Endodermal cell (in vitro differentiated cells): Measurements from ENCODE around the gene CRISPLD2. TPM values are rescaled to one million over a fixed set of nuclear protein-coding genes. Genes with fewer than 3 reads are reported as not detected.

ENCODE experiments used
- DNase-seq: peaks from one replicate; pipeline ENCODE4 v3.0.0-alpha.2; 2017
- H3K27ac ChIP-seq: 2 replicates; pipeline ENCODE4 v1.5.1; 2013; ENCODE audit warnings: mild to moderate bottlenecking, low read depth, low read length, moderate library complexity
- H3K27me3 ChIP-seq: 2 replicates; pipeline ENCODE4 v1.6.1; 2013; ENCODE audit warnings: mild to moderate bottlenecking, low read length, moderate library complexity; ENCODE audit not compliant: insufficient read depth, control insufficient read depth, poor library complexity, severe bottlenecking
- H3K36me3 ChIP-seq: 2 replicates; pipeline ENCODE4 v1.7.0; 2013; ENCODE audit warnings: mild to moderate bottlenecking, low read length, moderate library complexity; ENCODE audit not compliant: control insufficient read depth, insufficient read depth
- H3K4me1 ChIP-seq: one replicate; pipeline ENCODE4 v1.7.0; 2013; ENCODE audit warnings: low read length; ENCODE audit not compliant: control insufficient read depth, insufficient read depth
- H3K4me3 ChIP-seq: 2 replicates; pipeline ENCODE4 v1.5.1; 2013; ENCODE audit warnings: mild to moderate bottlenecking, low read length, moderate library complexity
- H3K9ac ChIP-seq: 2 replicates; pipeline ENCODE4 v1.6.1; 2013; ENCODE audit warnings: mild to moderate bottlenecking, low read length, moderate library complexity; ENCODE audit not compliant: poor library complexity, severe bottlenecking; ENCODE audit errors: extremely low read depth
- H3K9me3 ChIP-seq: 2 replicates; pipeline ENCODE4 v1.6.1; 2013; ENCODE audit warnings: mild to moderate bottlenecking, low read length, moderate library complexity; ENCODE audit not compliant: control insufficient read depth
- H3K27ac Mint-ChIP-seq: 2 replicates; pipeline ENCODE4 v1.8.0; 2020; ENCODE audit warnings: mixed read lengths
- H3K27me3 Mint-ChIP-seq: 2 replicates; pipeline ENCODE4 v1.8.0; 2021; ENCODE audit warnings: mild to moderate bottlenecking, mixed read lengths; ENCODE audit not compliant: insufficient read depth
- H3K36me3 Mint-ChIP-seq: 2 replicates; pipeline ENCODE4 v1.8.0; 2020; ENCODE audit warnings: low read depth, mixed read lengths
- H3K4me1 Mint-ChIP-seq: 2 replicates; pipeline ENCODE4 v1.8.0; 2020; ENCODE audit warnings: mixed read lengths
- H3K4me3 Mint-ChIP-seq: 2 replicates; pipeline ENCODE4 v1.8.0; 2020; ENCODE audit warnings: mild to moderate bottlenecking, moderate library complexity, mixed read lengths
- H3K9me3 Mint-ChIP-seq: 2 replicates; pipeline ENCODE4 v1.8.0; 2020; ENCODE audit warnings: mild to moderate bottlenecking, mixed read lengths
- CTCF ChIP-seq: fragments of 200-600 bp; sonication (generic); conservative IDR thresholded peaks from 2 replicates; pipeline ENCODE4 v1.5.0; 2021; ENCODE audit warnings: antibody characterized with exemption, mild to moderate bottlenecking
- WGBS, 2 experiments: methylation state at CpG; one replicate each; pipeline versions ENCODE4 v1.1.5 to v1.1.7; 2013; ENCODE audit warnings: missing lambda C conversion rate in 2 of 2, mixed read lengths in 1 of 2; ENCODE audit not compliant: insufficient coverage in 1 of 2, insufficient read length in 1 of 2; 5-methylcytosine and 5-hydroxymethylcytosine counted together
- total RNA-seq, 2 donors: library from RNA; stranded (reverse); fragmentation: NEBNext Ultra II Directional in 1 of 2; extraction: Animal tissue kit (Norgen Biotek cat#: 25700) in 1 of 2; gene quantifications; 2 replicates in 1 of 2; 3 replicates in 1 of 2; pipeline ENCODE4 v1.2.1, GENCODE V29; 2021

Gene CRISPLD2
- total RNA-seq, 2 donors from 2014 or later: 5.0 to 9.3 TPM

- Histone ChIP-seq H3K27me3 (no peaks in the 10 kb centered on the region), H3K9ac (no peak overlapping the region), H3K36me3 (no peaks in the 10 kb centered on the region), H3K4me3 (no peak overlapping the region), H3K4me1 (peaks cover 14% of the 10 kb centered on the region), H3K9me3 (no peaks in the 10 kb centered on the region), H3K27ac (no peak overlapping the region)
- Mint-ChIP-seq H3K9me3 (no peaks in the 10 kb centered on the region), H3K27ac (no peak overlapping the region), H3K4me3 (no peak overlapping the region), H3K36me3 (peaks cover 3% of the 10 kb centered on the region), H3K27me3 (peaks cover 2% of the 10 kb centered on the region), H3K4me1 (peaks cover 25% of the 10 kb centered on the region)
- 96 to 97% methylated on average over 6 to 7 of the region's 7 CpGs for WGBS, 2 experiments
- no peak for TF ChIP-seq CTCF
- no peak for DNase-seq
Measured at GRCh38 chr16:84888450-84888849, 68.7 kb downstream of the CRISPLD2 start.

- Histone ChIP-seq H3K4me3 (no peak overlapping the region), H3K9ac (no peak overlapping the region), H3K36me3 (no peaks in the 10 kb centered on the region), H3K9me3 (no peaks in the 10 kb centered on the region), H3K4me1 (peaks cover 13% of the 10 kb centered on the region), H3K27ac (no peak overlapping the region), H3K27me3 (no peaks in the 10 kb centered on the region)
- Mint-ChIP-seq H3K9me3 (no peaks in the 10 kb centered on the region), H3K27ac (no peak overlapping the region), H3K36me3 (peaks cover 3% of the 10 kb centered on the region), H3K27me3 (peaks cover 2% of the 10 kb centered on the region), H3K4me3 (no peak overlapping the region), H3K4me1 (peaks cover 23% of the 10 kb centered on the region)
- no peak for TF ChIP-seq CTCF
- no peak for DNase-seq
- WGBS, 2 experiments: 89 to 91% methylated on average over 8 to 12 of the region's 12 CpGs
Measured at GRCh38 chr16:84889066-84889465, 69.3 kb downstream of the CRISPLD2 start.

- WGBS, 2 experiments: 92 to 94% methylated on average over 9 of the region's 9 CpGs
- Histone ChIP-seq H3K9ac (no peak overlapping the region), H3K9me3 (no peaks in the 10 kb centered on the region), H3K4me1 (no peaks in the 10 kb centered on the region), H3K4me3 (no peak overlapping the region), H3K27me3 (no peaks in the 10 kb centered on the region), H3K36me3 (no peaks in the 10 kb centered on the region), H3K27ac (no peak overlapping the region)
- H3K4me1 Mint-ChIP-seq: peaks cover 10% of the 10 kb centered on the region
- no peaks in the 10 kb centered on the region for H3K9me3 Mint-ChIP-seq
- H3K27ac Mint-ChIP-seq: no peak overlapping the region
- H3K27me3 Mint-ChIP-seq: peaks cover 2% of the 10 kb centered on the region
- H3K4me3 Mint-ChIP-seq: no peak overlapping the region
- TF ChIP-seq CTCF: no peak
- no peak for DNase-seq
- peaks cover 3% of the 10 kb centered on the region for H3K36me3 Mint-ChIP-seq
Measured at GRCh38 chr16:84890427-84890826, 70.6 kb downstream of the CRISPLD2 start.
